HG03571 (cell line): Measurements from ENCODE around the gene DPY30.
"Not testable (repeated sequence)": the region's sequence is repeated elsewhere in the genome, so short reads cannot be mapped to it uniquely, and the experiment has no call there.

Source experiments
- ATAC-seq: cut with Tn5 transposase; IDR thresholded peaks from one replicate; pipeline ENCODE4 v1.9.1; 2021; ENCODE audit not compliant: unreplicated experiment

The DPY30 gene

GRCh38 chr2:32039447-32040219, at the start of gene DPY30:
Gene DPY30, minus strand, starts transcription at chr2:32039805. Its CDS starts 349 bp downstream, at chr2:32039456.
- ATAC-seq: peak; percentile 75

DNA sequence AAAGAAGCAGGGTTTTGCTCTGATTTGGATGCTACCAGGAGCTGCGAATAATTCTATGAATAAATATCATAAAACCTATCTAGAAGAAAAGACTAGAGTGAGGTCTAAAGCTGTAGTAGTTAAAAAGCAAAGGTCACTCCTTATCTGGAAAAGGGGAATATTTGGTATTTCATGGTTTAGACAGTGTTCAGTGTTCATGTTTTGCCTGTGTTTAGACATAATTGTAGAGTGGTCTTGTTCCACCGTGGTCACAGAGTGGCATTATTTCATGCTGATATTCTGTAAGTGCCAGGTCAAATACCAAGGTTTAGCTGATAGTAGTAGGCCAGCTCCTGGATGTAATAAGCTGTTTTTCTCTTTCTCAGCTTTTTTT, 34.5 kb upstream of the DPY30 start:
- ATAC-seq: no peak

GRCh38 chr2:32067549-32067948, 27.9 kb upstream of the DPY30 start:
- ATAC-seq: no peak

DNA sequence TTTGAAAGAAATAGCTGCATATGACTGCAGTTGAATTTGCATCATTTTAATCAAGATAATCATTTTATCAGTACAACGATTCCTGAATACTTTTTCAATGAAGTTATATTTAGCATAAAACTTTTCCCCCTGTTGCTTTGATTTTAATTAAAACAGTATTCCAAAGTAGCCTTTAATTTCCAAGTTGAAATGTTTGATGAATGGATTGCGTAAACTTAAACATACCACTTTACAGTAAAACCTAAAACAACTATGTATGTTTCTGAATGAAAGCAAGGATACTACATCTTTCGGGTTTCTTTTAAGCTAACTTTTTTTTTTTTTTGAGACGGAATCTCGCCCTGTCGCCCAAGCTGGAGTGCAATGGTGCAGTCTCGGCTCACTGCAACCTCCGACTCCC, 25.1 kb upstream of the DPY30 start:
- ATAC-seq: no peak

- ATAC-seq: peak; percentile 5
Observed at GRCh38 chr2:32064021-32064601, 24.5 kb upstream of the DPY30 start.

DNA sequence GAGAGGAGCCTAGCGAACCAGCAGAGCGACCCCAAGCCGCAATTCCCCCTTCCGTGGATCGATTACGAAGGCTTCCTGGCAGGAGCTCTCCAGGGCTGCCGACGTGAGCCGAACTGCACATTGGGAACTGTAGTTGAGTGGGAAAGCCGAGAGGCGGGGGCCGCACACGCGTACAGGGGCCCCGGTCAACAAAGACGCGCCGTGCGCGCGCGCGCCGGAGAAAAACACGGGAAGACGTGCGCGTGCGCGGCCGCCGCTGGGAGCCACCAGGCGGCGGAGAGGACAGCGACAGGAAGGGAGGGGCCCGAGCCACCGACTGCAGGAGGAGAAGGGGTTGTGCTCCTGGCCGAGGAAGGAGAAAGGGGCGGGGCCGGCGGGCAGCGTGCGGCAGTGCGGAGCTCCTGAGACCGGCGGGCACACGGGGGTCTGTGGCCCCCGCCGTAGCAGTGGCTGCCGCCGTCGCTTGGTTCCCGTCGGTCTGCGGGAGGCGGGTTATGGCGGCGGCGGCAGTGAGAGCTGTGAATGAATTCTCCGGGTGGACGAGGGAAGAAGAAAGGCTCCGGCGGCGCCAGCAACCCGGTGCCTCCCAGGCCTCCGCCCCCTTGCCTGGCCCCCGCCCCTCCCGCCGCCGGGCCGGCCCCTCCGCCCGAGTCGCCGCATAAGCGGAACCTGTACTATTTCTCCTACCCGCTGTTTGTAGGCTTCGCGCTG, 23.9 kb upstream of the DPY30 start, which contains the start of gene SPAST:
SPAST (plus strand) TSS at position 247 of the 711 bp plus-strand sequence; CDS start at position 523, 276 bp downstream.
- peak; percentile 95 for ATAC-seq

DNA sequence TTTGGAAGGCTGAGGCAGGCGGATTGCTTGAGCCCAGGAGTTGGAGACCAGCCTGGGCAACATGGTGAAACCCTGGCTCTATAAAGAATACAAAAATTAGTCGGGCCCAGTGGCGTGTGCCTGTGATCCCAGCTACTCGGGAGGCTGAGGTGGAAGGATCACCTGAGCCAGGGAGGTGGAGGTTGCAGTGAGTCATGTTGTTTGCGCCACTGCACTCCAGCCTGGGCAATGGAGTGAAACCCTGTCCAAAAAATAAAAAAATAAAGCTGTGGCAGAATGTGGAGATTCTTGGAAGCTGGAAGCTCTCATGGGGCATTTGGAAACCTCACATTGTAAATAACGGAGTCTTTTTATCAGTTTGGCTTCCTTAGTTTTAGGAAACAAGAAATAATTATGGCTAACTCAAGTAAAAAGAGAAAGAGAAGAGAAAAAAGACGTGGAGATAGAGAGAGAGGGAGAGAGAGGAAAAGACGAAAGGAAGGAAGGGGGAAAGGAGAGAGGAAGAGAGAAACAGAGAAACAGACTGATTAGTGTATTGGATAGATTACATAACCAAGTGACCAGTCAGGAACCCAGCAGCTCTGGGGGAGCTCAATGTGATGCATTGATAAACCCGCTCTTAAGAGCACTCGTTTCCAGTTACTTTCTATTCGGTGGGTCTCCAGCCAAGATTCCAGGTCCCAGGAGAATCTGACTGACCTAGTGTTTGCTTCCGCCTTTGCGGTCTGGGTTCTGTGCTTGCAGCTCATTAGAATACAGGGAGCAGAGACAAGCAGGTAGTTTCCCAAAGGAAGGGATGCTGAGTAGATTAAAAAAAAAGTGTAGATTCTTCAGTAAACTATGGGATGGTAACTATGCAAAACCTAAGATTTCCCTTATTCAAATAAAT, 22.6 kb upstream of the DPY30 start:
- ATAC-seq: no peak

DNA sequence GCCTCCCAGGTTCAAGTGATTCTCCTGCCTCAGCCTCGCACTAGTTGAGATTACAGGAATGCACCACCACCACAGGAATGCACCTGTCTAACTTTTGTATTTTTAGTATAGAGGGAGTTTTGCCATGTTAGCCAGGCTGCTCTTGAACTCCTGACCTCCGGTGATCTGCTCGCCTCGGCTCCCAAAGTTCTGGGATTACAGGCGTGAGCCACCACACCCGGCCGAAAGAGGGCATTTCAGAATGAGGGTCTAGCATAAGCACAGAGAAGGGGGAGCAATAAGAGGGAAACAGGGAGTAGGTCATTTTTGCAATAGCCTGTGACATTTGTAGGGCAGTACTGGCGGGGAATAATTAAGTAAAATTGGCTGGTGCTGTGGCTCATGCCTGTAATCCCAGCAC, 21.8 kb upstream of the DPY30 start:
- no peak for ATAC-seq

DNA sequence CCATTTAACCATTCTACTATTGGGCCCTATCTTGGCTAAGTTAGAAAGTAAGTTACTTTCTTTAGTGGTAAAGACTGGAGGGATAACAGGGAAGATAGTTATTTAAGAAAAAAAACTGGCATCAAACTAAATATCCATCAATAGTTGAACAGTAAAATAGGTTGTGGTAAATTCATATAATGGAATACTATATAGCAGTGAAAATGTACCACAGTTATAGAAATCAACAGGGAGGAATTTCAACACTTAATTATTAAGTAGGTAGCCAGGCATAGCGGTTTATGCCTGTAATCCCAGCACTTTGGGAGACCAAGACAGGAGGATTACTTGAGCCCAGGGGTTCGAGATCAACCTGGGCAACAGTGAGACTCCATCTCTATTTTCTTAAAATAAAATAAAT, 20.7 kb upstream of the DPY30 start:
- no peak for ATAC-seq

DNA sequence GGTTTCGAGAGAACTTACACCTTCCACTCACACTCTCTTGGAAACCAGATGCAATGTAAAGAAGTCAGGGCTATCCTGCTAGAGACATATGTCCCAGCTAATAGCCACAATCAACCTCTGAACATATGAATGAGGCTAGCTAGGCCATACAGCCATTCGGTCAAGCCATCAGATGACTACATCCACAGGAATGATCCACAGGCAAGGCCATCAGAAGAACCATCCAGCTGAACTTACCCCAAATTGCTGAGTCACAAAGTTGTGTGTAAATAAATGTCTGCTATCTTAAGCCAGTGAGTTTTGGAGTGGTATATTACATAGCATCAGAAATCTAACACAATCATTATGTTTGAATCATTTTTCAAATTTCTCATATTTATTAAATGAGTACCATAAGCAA, 18.5 kb upstream of the DPY30 start:
- no peak for ATAC-seq

GRCh38 chr2:32054583-32054982, 15.0 kb upstream of the DPY30 start:
- ATAC-seq: not testable (repeated sequence)

- ATAC-seq: no peak
Observed at GRCh38 chr2:32051836-32052439, 12.3 kb upstream of the DPY30 start.

DNA sequence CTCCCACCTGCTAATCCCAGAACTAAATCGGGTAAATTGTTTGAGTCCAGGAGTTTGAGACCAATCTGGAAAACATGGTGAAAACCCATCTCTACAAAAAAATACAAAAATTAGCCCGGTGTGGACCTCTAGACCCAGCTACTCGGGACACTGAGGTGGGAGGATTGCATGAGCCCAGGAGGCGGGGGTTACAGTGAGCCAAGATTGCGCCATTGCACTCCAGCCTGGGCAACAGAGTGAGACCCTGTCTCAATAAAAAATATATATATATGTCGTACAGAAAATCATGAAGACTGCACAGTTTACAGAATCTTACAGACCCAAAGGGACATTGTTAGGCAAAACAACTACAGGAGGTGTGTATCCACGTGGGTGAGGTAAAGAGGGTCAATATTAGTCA, 4.0 kb upstream of the DPY30 start:
- no peak for ATAC-seq

- not testable (repeated sequence) for ATAC-seq
Observed at GRCh38 chr2:32034198-32034887, 5.3 kb downstream of the DPY30 start.

DNA sequence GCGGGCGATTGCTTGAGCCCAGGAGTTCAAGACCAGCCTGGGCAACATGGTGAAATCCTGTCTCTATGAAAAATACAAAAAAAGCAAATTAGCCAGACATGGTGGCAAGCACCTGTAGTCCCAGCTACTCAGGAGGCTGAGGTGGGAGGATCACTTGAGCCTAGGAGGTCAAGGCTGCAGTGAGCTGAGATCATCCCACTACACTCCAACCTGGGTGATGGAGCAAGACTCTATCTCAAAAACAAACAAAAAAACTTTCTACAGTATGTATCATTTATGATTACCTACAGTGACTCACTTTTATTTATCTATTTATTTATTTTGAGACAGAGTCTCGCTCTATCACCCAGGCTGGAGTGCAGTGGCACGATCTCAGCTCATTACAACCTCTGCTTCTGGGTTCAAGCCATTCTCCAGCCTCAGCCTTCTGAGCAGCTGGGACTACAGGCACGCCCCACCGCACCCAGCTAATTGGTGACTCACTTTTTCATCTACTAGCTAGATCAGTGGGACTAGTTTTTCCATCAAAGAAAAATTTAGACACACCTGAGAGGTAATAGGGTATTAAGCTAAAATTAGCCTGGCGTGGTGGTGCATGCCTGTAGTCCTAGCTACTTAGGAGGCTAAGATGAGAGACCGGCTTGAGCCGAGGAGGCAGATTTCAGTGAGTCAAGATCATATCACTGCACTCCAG, 20.7 kb downstream of the DPY30 start:
- not testable (repeated sequence) for ATAC-seq

GRCh38 chr2:32012872-32013271, 26.7 kb downstream of the DPY30 start:
- ATAC-seq: no peak

DNA sequence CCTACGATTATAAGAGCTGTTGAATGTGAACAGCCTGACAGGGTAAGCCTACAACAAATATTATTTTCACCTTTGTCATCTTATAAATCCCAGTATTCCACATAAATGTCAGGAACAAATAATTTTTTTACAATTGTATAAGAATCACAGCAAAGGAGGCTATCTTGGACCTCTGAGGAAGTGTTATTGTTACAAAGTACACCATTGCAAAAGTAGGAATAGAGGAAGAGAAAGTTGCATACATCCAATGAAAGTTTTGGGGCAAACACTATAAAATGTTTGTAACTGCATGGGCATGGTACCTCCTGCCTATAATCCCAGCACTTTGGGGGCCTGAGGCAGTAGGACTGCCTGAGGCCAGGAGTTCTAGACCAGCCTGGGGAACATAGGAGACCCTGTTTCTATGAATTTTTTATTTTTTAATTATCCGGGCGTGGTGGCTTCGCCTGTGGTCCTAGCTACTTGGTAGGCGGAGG, 28.1 kb downstream of the DPY30 start:
- no peak for ATAC-seq

DNA sequence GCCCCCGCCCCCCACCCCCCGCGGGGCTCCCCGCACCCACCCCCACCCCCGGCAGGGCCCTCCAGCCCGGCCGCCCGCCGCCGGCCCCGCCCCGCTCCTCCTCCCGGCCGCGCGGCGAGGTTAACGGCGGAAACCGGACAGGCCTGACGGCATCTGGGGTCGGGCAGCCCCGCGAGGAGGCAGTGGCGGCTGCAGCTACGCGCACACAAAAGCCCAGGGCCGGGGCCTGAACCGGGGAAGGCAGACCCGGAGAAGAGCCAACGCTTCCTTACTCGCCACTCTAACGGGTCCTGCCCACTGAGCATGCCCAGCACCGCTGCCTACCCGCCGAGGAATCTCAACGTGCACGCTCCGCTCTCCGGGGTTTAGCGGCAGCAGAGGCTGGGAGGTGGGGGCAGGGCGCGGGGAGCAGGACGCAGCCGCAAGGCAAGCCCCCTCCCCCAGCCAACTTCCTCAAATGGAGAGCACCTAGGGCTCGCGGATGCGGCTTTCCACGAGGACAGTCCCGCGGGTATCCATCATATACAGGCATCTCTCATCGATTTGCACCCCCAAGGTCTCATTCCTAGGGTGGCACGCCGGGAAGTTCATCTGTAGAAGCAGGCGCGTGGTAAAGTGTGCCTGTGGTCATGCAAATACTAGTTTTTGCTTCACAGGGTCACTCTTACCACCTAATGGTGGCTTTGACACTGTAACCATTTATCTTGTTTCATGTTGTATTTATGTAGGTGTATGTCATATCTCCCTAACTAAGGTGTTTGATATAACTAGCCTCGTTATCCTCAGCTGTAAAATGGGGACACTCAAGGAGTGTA, 28.7 kb downstream of the DPY30 start, which contains the start of gene MEMO1:
MEMO1 (minus strand) TSS at position 339 of the 815 bp plus-strand sequence. CDS start 761 bp downstream, outside the sequence.
- ATAC-seq: peak; percentile 60
